Measurements from ENCODE around the gene HHAT. TPM values are rescaled to one million over a fixed set of nuclear protein-coding genes. Genes with fewer than 3 reads are reported as not detected.

Gene HHAT
- total RNA-seq (2022): 4.6 and 4.9 TPM in 2 replicates
- Bru-seq, nascent RNA: percentile 50 among the genes with signal in this experiment
- percentile 46 among the genes with signal in this experiment for BruChase-seq, experiment 1, labeled RNA remaining after a 6-hour chase
- BruChase-seq, experiment 2, labeled RNA remaining after a 2-hour chase: percentile 47 among the genes with signal in this experiment
- long read RNA-seq, transcript HHAT-201 (12 exons, 3,594 nt): major isoform, 11 of 27 reads
- long read RNA-seq, partial matches to known transcripts: 1 of 27 reads
- long read RNA-seq, other reads (novel, unspliced or antisense): 13 of 27 reads

DNA sequence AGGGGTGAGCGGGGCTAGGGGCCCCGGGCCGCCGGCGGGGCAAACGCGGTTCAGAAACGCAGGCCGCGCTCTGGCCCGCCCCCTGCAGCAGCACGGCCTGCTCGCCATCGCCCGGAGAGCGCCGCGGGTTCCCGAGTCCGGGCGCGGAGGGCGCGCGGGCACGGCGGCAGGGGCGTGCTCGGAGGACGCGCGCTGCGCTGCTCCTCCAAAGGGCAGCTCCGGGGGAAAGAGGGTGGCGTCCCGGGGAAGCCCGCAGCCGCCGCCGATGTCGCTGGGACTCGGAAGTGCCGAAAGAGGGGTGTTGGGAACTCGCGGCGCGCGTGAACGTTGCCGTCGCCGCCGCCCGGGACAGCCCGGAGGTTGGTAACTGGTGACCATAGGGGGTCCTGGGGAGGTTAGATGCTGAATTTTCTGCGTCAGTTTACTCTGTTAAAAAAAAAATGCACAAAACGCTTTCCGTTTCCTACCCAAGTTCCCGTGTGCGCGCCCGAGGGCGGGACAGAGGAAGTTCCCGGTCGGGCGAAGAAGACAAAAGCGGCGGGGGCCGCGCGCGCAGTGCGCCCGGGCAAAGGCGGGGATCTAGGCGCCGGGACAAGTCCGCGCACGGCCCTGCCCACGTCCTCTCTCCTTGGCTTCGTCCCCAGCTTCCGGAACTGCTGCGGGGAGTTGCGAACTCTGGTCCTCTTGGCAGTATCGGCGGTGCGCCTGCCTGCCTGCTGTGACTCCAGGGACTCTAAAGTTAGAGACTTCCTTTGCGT lies at the start of gene HHAT:
Gene HHAT, plus strand, starts transcription at position 157 of the 758 bp plus-strand sequence. CDS start 20,074 bp downstream, outside the sequence.
- TF ChIP-seq, protein P1, sequence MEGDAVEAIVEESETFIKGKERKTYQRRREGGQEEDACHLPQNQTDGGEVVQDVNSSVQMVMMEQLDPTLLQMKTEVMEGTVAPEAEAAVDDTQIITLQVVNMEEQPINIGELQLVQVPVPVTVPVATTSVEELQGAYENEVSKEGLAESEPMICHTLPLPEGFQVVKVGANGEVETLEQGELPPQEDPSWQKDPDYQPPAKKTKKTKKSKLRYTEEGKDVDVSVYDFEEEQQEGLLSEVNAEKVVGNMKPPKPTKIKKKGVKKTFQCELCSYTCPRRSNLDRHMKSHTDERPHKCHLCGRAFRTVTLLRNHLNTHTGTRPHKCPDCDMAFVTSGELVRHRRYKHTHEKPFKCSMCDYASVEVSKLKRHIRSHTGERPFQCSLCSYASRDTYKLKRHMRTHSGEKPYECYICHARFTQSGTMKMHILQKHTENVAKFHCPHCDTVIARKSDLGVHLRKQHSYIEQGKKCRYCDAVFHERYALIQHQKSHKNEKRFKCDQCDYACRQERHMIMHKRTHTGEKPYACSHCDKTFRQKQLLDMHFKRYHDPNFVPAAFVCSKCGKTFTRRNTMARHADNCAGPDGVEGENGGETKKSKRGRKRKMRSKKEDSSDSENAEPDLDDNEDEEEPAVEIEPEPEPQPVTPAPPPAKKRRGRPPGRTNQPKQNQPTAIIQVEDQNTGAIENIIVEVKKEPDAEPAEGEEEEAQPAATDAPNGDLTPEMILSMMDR (IDR thresholded peaks at IDR 0.05; ENCODE audit: unreplicated experiment): no peak
- peak within 1 kb of the TSS; percentile 81 for H3K4me3 Mint-ChIP-seq (ENCODE audit: unreplicated experiment)
- H3K36me3 Mint-ChIP-seq (ENCODE audit: insufficient read depth, unreplicated experiment): no peaks in the 10 kb centered on the region
- H3K27ac Mint-ChIP-seq (ENCODE audit: low read depth, unreplicated experiment): peak within 1 kb of the TSS; percentile 87
- CTCF ChIA-PET: interaction anchor here (0.6 to 15.8 kb wide), 9 partner anchors 12 to 1447 kb away, joined by 3 to 216 read pairs (median 4); no protein-coding TSS in a partner anchor
- peaks cover 26% of the 10 kb centered on the region for H3K4me1 Mint-ChIP-seq (ENCODE audit: insufficient read depth, unreplicated experiment)
- H3K27me3 Mint-ChIP-seq (ENCODE audit: insufficient read depth, unreplicated experiment): no peaks in the 10 kb centered on the region
- H3K9me3 Mint-ChIP-seq (ENCODE audit: unreplicated experiment): peaks cover 8% of the 10 kb centered on the region
- POLR2A ChIA-PET: interaction anchor here (0.6 to 5.5 kb wide), 27 partner anchors 8 to 1583 kb away, joined by 3 to 42 read pairs (median 4); partner anchors contain the start of gene RCOR3
- peak; percentile 95 for DNase-seq (ENCODE audit: unreplicated experiment)
- BruUV-seq (replicated peaks): TSS peak; percentile 66
- intact Hi-C loops (cut with micrococcal nuclease): loop anchor here (1.0 kb wide), 1 partner anchor 44 kb away; no protein-coding TSS in a partner anchor

DNA sequence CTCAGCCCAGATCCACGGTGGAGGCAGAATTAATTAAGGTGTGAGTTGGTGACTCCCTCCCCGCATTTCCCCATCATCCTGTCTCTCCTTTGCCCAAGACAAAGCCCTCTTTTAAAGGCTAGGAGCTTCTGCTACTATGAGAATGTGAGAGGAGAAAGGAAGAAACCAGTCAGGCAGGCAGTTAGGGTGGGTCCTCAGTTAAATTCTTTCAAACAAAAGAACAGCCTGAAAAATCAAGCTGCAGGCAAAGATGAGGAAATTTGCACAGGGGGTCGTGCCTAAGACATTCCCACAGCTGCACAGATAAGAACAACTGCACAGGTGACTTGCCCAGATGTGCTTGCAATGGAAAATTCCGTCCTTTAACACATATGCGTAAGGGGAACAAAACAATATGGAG lies 48.5 kb upstream of the HHAT start:
- Mint-ChIP-seq H3K27me3 (ENCODE audit: insufficient read depth, unreplicated experiment) (peaks cover 34% of the 10 kb centered on the region), H3K4me1 (ENCODE audit: insufficient read depth, unreplicated experiment) (no peaks in the 10 kb centered on the region), H3K27ac (ENCODE audit: low read depth, unreplicated experiment) (no peak overlapping the region), H3K36me3 (ENCODE audit: insufficient read depth, unreplicated experiment) (no peaks in the 10 kb centered on the region), H3K4me3 (ENCODE audit: unreplicated experiment) (no peak overlapping the region), H3K9me3 (ENCODE audit: unreplicated experiment) (peaks cover 18% of the 10 kb centered on the region)
- BruUV-seq (replicated peaks): no TSS peak
- ChIA-PET CTCF (interaction anchor here (1.0 to 3.2 kb wide), 6 partner anchors 12 to 137 kb away, joined by 3 to 12 read pairs (median 4); no protein-coding TSS in a partner anchor), POLR2A (interaction anchor here (1.1 to 1.9 kb wide), 2 partner anchors 11 to 12 kb away, joined by 3 to 4 read pairs; no protein-coding TSS in a partner anchor)
- TF ChIP-seq, protein P1 (IDR thresholded peaks at IDR 0.05; ENCODE audit: unreplicated experiment): no peak
- DNase-seq (ENCODE audit: unreplicated experiment): no peak
- intact Hi-C loops (cut with micrococcal nuclease): no loop called here

DNA sequence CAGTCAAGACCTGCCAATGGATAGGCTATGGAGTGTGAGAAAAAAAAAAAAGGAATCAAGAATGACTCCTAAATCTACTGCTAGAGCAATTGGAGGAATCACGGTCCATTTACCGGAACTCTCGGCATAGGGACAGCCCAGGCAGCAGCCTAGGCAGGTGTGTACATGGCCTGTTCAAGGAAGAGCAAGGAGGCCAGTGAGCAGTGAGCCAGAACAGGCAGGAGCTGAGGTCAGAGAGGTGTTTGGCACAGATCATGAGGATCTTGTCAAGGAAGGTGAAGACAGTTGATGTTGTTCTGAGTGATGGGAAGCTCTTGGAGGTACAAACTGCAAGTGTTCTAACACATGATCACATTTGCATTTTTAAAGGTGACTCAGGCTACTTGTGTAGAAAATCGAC lies 40.6 kb upstream of the HHAT start:
- ChIA-PET POLR2A (interaction anchor here (0.6 to 1.1 kb wide), 3 partner anchors 10 to 75 kb away, joined by 3 to 4 read pairs (median 3); no protein-coding TSS in a partner anchor), CTCF (interaction anchor here (0.6 to 3.9 kb wide), 8 partner anchors 14 to 145 kb away, joined by 3 to 21 read pairs (median 4); no protein-coding TSS in a partner anchor)
- Mint-ChIP-seq H3K9me3 (ENCODE audit: unreplicated experiment) (no peaks in the 10 kb centered on the region), H3K4me1 (ENCODE audit: insufficient read depth, unreplicated experiment) (peaks cover 5% of the 10 kb centered on the region), H3K27me3 (ENCODE audit: insufficient read depth, unreplicated experiment) (peaks cover 55% of the 10 kb centered on the region), H3K4me3 (ENCODE audit: unreplicated experiment) (no peak overlapping the region), H3K36me3 (ENCODE audit: insufficient read depth, unreplicated experiment) (no peaks in the 10 kb centered on the region), H3K27ac (ENCODE audit: low read depth, unreplicated experiment) (no peak overlapping the region)
- intact Hi-C loops (cut with micrococcal nuclease): no loop called here
- BruUV-seq (replicated peaks): no TSS peak
- TF ChIP-seq, protein P1 (IDR thresholded peaks at IDR 0.05; ENCODE audit: unreplicated experiment): no peak
- DNase-seq (ENCODE audit: unreplicated experiment): no peak

DNA sequence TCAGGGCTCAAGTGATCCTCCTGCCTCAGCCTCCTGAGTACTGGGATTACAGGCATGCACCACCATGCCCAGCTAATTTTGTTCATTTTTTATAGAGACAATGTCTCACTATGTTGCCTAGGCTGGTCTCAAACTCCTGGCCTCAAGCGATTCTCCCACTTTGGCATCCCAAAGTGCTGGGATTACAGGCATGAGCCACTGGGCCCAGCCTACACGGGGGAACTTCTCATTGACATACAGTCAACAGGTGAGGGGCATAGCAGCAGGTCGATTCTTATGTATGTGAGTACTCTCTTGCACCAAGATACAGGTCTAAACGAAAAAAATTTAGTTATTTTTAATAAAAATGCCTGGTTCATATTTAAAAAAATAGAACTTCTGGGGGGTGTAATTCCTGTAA lies 39.5 kb upstream of the HHAT start:
- DNase-seq (ENCODE audit: unreplicated experiment): no peak
- TF ChIP-seq, protein P1 (IDR thresholded peaks at IDR 0.05; ENCODE audit: unreplicated experiment): no peak
- intact Hi-C loops (cut with micrococcal nuclease): no loop called here

More for the DNA sequence above, 39.5 kb upstream of the HHAT start:
- Mint-ChIP-seq H3K4me1 (ENCODE audit: insufficient read depth, unreplicated experiment) (peaks cover 5% of the 10 kb centered on the region), H3K9me3 (ENCODE audit: unreplicated experiment) (no peaks in the 10 kb centered on the region), H3K27ac (ENCODE audit: low read depth, unreplicated experiment) (no peak overlapping the region), H3K36me3 (ENCODE audit: insufficient read depth, unreplicated experiment) (no peaks in the 10 kb centered on the region), H3K27me3 (ENCODE audit: insufficient read depth, unreplicated experiment) (peaks cover 44% of the 10 kb centered on the region), H3K4me3 (ENCODE audit: unreplicated experiment) (no peak overlapping the region)
- no TSS peak for BruUV-seq (replicated peaks)
- ChIA-PET POLR2A (no interaction called here), CTCF (interaction anchor here (0.6 to 2.1 kb wide), 4 partner anchors 22 to 146 kb away, joined by 3 to 4 read pairs (median 4); no protein-coding TSS in a partner anchor)
